ENCODE data around the gene ZNF276. TPM values are rescaled to one million over a fixed set of nuclear protein-coding genes. Genes with fewer than 3 reads are reported as not detected.

ZNF276 gene
- total and polyA plus RNA-seq, 7 donors, result 7.6 to 13.6 (median 11.5) TPM

GRCh38 chr16:89744813-89745212, 23.5 kb downstream of the ZNF276 start:
- TF ChIP-seq CTCF (IDR thresholded peaks at IDR 0.05), result no peak
- H3K9me3 ChIP-seq, result no peaks in the 10 kb centered on the region
- 92 to 94% (median 93%) methylated on average over 16 of the region's 16 CpGs for WGBS, 3 donors
- peaks cover 0 to 14% of the 10 kb centered on the region in 2 donors for H3K36me3 ChIP-seq (ENCODE audit: insufficient read depth in 1 of 2, low read depth in 1 of 2)
- no peak for ATAC-seq
- no peak overlapping the region for H3K27ac ChIP-seq
- DNase-seq, result no peak
- intact Hi-C loops (cut with DNase I), result no loop called here
- H3K4me3 ChIP-seq, result no peak overlapping the region
- no peaks in the 10 kb centered on the region for H3K4me1 ChIP-seq
- no peaks in the 10 kb centered on the region for H3K27me3 ChIP-seq (ENCODE audit: insufficient read depth in 3 of 3, low read length in 2 of 3)

GRCh38 chr16:89746043-89746442, 24.7 kb downstream of the ZNF276 start:
- H3K4me1 ChIP-seq, result no peaks in the 10 kb centered on the region
- TF ChIP-seq CTCF (IDR thresholded peaks at IDR 0.05), result no peak
- H3K36me3 ChIP-seq (ENCODE audit: insufficient read depth in 1 of 2, low read depth in 1 of 2), result peaks cover 0 to 2% of the 10 kb centered on the region in 2 donors
- intact Hi-C loops (cut with DNase I), result no loop called here
- DNase-seq (no peak), ATAC-seq (no peak)
- H3K9me3 ChIP-seq, result no peaks in the 10 kb centered on the region
- no peak overlapping the region for H3K27ac ChIP-seq
- WGBS, 3 donors, result 85 to 91% (median 87%) methylated on average over 15 of the region's 15 CpGs
- no peaks in the 10 kb centered on the region for H3K27me3 ChIP-seq (ENCODE audit: insufficient read depth in 3 of 3, low read length in 2 of 3)
- H3K4me3 ChIP-seq, result no peak overlapping the region

- no peaks in the 10 kb centered on the region for H3K4me1 ChIP-seq
- 95 to 97% (median 97%) methylated on average over 9 of the region's 9 CpGs for WGBS, 3 donors
- no peaks in the 10 kb centered on the region for H3K9me3 ChIP-seq
- H3K4me3 ChIP-seq, result no peak overlapping the region
- ATAC-seq, result no peak
- H3K36me3 ChIP-seq (ENCODE audit: insufficient read depth in 1 of 2, low read depth in 1 of 2), result no peaks in the 10 kb centered on the region
- no peak for TF ChIP-seq CTCF (IDR thresholded peaks at IDR 0.05)
- no peak overlapping the region for H3K27ac ChIP-seq
- no peaks in the 10 kb centered on the region for H3K27me3 ChIP-seq (ENCODE audit: insufficient read depth in 3 of 3, low read length in 2 of 3)
- intact Hi-C loops (cut with DNase I), result no loop called here
- DNase-seq, result no peak
Observed at GRCh38 chr16:89748076-89748475, 26.7 kb downstream of the ZNF276 start.

- ATAC-seq (no peak), DNase-seq (no peak)
- TF ChIP-seq CTCF (IDR thresholded peaks at IDR 0.05), result no peak
- Histone ChIP-seq H3K36me3 (ENCODE audit: insufficient read depth in 1 of 2, low read depth in 1 of 2) (no peaks in the 10 kb centered on the region), H3K27ac (no peak overlapping the region), H3K27me3 (ENCODE audit: insufficient read depth in 3 of 3, low read length in 2 of 3) (no peaks in the 10 kb centered on the region), H3K4me1 (no peaks in the 10 kb centered on the region), H3K4me3 (no peak overlapping the region), H3K9me3 (no peaks in the 10 kb centered on the region)
- intact Hi-C loops (cut with DNase I), result no loop called here
- WGBS, 3 donors, result 95 to 96% (median 95%) methylated on average over 11 of the region's 11 CpGs
Observed at GRCh38 chr16:89748921-89749320, 27.6 kb downstream of the ZNF276 start.

GRCh38 chr16:89749637-89750036, 28.3 kb downstream of the ZNF276 start:
- ATAC-seq (no peak), DNase-seq (no peak)
- Histone ChIP-seq H3K9me3 (no peaks in the 10 kb centered on the region), H3K27ac (no peak overlapping the region), H3K36me3 (ENCODE audit: insufficient read depth in 1 of 2, low read depth in 1 of 2) (no peaks in the 10 kb centered on the region), H3K27me3 (ENCODE audit: insufficient read depth in 3 of 3, low read length in 2 of 3) (no peaks in the 10 kb centered on the region), H3K4me3 (no peak overlapping the region), H3K4me1 (no peaks in the 10 kb centered on the region)
- TF ChIP-seq CTCF (IDR thresholded peaks at IDR 0.05), result no peak
- WGBS, 3 donors, result 61 to 73% (median 73%) methylated on average over 10 of the region's 10 CpGs
- intact Hi-C loops (cut with DNase I), result no loop called here

Data from psoas muscle (tissue), 8 donors.